Measurements from ENCODE around the gene SUGCT.

- TF ChIP-seq ZNF274 (IDR thresholded peaks at IDR 0.05; ENCODE audit: low read depth, low read length) (no peak), SUZ12 (IDR thresholded peaks at IDR 0.05; ENCODE audit: extremely low read depth, insufficient read depth, insufficient read length) (no peak), YY1 (IDR thresholded peaks at IDR 0.05; ENCODE audit: insufficient read depth, insufficient read length) (no peak)
Measured at GRCh38 chr7:40598915-40599314, 464.1 kb downstream of the SUGCT start.
